IMR-90 (cell line): Measurements from ENCODE around the gene TMEM131. TPM values are rescaled to one million over a fixed set of nuclear protein-coding genes. Genes with fewer than 3 reads are reported as not detected.
A peak's percentile ranks its signal among the peaks of the same experiment; 100 is the strongest.

ENCODE experiments used
- ATAC-seq: fragments of 200-7000 bp; cut with Tn5 transposase; 2 replicates; pipeline ENCODE4 v1.9.1; 2020; ENCODE audit warnings: low read depth, mild to moderate bottlenecking, moderate library complexity
- BruUV-seq: library from RNA; stranded (reverse); fragments of 400-500 nt; replicated peaks from 2 replicates; lab custom pipeline; 2021; lab: Mats Ljungman, UMichigan
- CTCF ChIA-PET: fragments of 300-600 bp; formaldehyde crosslinking; extraction: SDS; loops from one replicate; lab custom pipeline; 2021; ENCODE audit warnings: antibody characterized with exemption; lab: Yijun Ruan, JAX
- POLR2A ChIA-PET: fragments of 300-600 bp; sonication (Branson Sonifier 250); formaldehyde crosslinking; loops from one replicate; lab custom pipeline; 2022; ENCODE audit warnings: antibody characterized with exemption; ENCODE audit not compliant: unreplicated experiment; lab: Charles Lee
- DNase-seq: peaks from one replicate; pipeline ENCODE4 v3.0.0; 2013
- H2AFZ ChIP-seq: replicated peaks from 2 replicates; pipeline ENCODE3; 2013; ENCODE audit warnings: low read length, mild to moderate bottlenecking; ENCODE audit not compliant: poor library complexity
- H2AK5ac ChIP-seq: 2 replicates; pipeline ENCODE4 v1.6.1; 2013; ENCODE audit warnings: low read depth, low read length, inconsistent platforms
- H2AK9ac ChIP-seq: replicated peaks from 2 replicates; pipeline ENCODE3; 2013; ENCODE audit warnings: mild to moderate bottlenecking, low read depth, low read length, moderate library complexity; ENCODE audit not compliant: poor library complexity
- H2BK120ac ChIP-seq: 2 replicates; pipeline ENCODE4 v1.6.1; 2013; ENCODE audit warnings: low read depth, low read length, inconsistent platforms
- H2BK15ac ChIP-seq: 3 replicates; pipeline ENCODE4 v1.6.1; 2013; ENCODE audit warnings: low read depth, low read length, inconsistent platforms
- H2BK20ac ChIP-seq: 2 replicates; pipeline ENCODE4 v1.6.1; 2013; ENCODE audit warnings: low read depth, mild to moderate bottlenecking, inconsistent platforms, low read length, moderate library complexity
- H2BK5ac ChIP-seq: 2 replicates; pipeline ENCODE4 v1.6.1; 2013; ENCODE audit warnings: mild to moderate bottlenecking, low read depth, low read length, inconsistent platforms; ENCODE audit not compliant: poor library complexity, severe bottlenecking
- H3K14ac ChIP-seq: replicated peaks from 2 replicates; pipeline ENCODE4 v1.6.1; 2013; ENCODE audit warnings: low read depth, low read length, inconsistent platforms
- H3K18ac ChIP-seq: 2 replicates; pipeline ENCODE4 v1.6.1; 2013; ENCODE audit warnings: low read depth, low read length, control low read depth
- H3K23ac ChIP-seq: 2 replicates; pipeline ENCODE4 v1.6.1; 2013; ENCODE audit warnings: low read depth, low read length, inconsistent platforms
- H3K27ac ChIP-seq: 2 replicates; pipeline ENCODE4 v1.5.1; 2013; ENCODE audit warnings: mild to moderate bottlenecking, control low read depth, low read length; ENCODE audit not compliant: insufficient read depth
- H3K27me3 ChIP-seq: 2 replicates; pipeline ENCODE4 v1.6.1; 2013; ENCODE audit warnings: low read length; ENCODE audit not compliant: control insufficient read depth, insufficient read depth
- H3K36me3 ChIP-seq: 2 replicates; pipeline ENCODE4 v1.6.1; 2013; ENCODE audit warnings: low read length, mixed read lengths; ENCODE audit not compliant: control insufficient read depth, insufficient read depth
- H3K4ac ChIP-seq: 2 replicates; pipeline ENCODE4 v1.6.1; 2013; ENCODE audit warnings: low read depth, low read length, inconsistent platforms
- H3K4me1 ChIP-seq: 2 replicates; pipeline ENCODE4 v1.6.1; 2013; ENCODE audit warnings: low read length, mixed read lengths; ENCODE audit not compliant: control insufficient read depth, insufficient read depth
- H3K4me2 ChIP-seq: 2 replicates; pipeline ENCODE4 v1.6.1; 2013; ENCODE audit warnings: low read depth, mild to moderate bottlenecking, control low read depth, low read length, moderate library complexity
- H3K4me3 ChIP-seq: 2 replicates; pipeline ENCODE4 v1.5.1; 2013; ENCODE audit warnings: low read depth, mild to moderate bottlenecking, control low read depth, low read length, moderate library complexity; ENCODE audit not compliant: insufficient read depth
- H3K56ac ChIP-seq: 2 replicates; pipeline ENCODE4 v1.6.1; 2013; ENCODE audit warnings: low read length, inconsistent platforms; ENCODE audit not compliant: insufficient read depth; ENCODE audit errors: extremely low read depth
- H3K79me1 ChIP-seq, 2 experiments: 2 replicates each; pipeline ENCODE4 v1.6.1; 2013; ENCODE audit warnings: low read length in 2 of 2, inconsistent platforms in 1 of 2, low read depth in 1 of 2
- H3K9ac ChIP-seq: 2 replicates; pipeline ENCODE4 v1.6.1; 2013; ENCODE audit warnings: low read depth, low read length, control low read depth
- H3K9me1 ChIP-seq: 2 replicates; pipeline ENCODE4 v1.6.1; 2013; ENCODE audit warnings: low read length, inconsistent platforms; ENCODE audit not compliant: insufficient read depth
- H3K9me3 ChIP-seq: 2 replicates; pipeline ENCODE4 v1.6.1; 2013; ENCODE audit warnings: low read length; ENCODE audit not compliant: control insufficient read depth, insufficient read depth
- H4K20me1 ChIP-seq: 2 replicates; pipeline ENCODE4 v1.6.1; 2013; ENCODE audit warnings: low read length, inconsistent platforms; ENCODE audit not compliant: insufficient read depth
- H4K5ac ChIP-seq: 2 replicates; pipeline ENCODE4 v1.6.1; 2013; ENCODE audit warnings: mild to moderate bottlenecking, low read depth, low read length, control low read depth
- H4K8ac ChIP-seq, 2 experiments: 2 replicates each; pipeline ENCODE4 v1.6.1; 2013; ENCODE audit warnings: low read depth in 2 of 2, low read length in 2 of 2, control low read depth in 1 of 2, inconsistent platforms in 1 of 2
- H4K91ac ChIP-seq: 2 replicates; pipeline ENCODE4 v1.6.1; 2013; ENCODE audit warnings: low read depth, low read length, inconsistent platforms; ENCODE audit not compliant: insufficient read depth
- CEBPB ChIP-seq: IDR thresholded peaks from 2 replicates; pipeline ENCODE4 v1.6.1; 2012; ENCODE audit warnings: low read depth, low read length, improper control_type of control experiment
- CHD1 ChIP-seq: IDR thresholded peaks from 2 replicates; pipeline ENCODE4 v1.6.1; 2012; ENCODE audit warnings: low read depth, low read length, improper control_type of control experiment
- CTCF ChIP-seq: conservative IDR thresholded peaks from 2 replicates; pipeline ENCODE4 v1.5.1; 2012; ENCODE audit warnings: mild to moderate bottlenecking, low read depth, low read length, improper control_type of control experiment
- ELK1 ChIP-seq: fragments of 150-350 bp; IDR thresholded peaks from 2 replicates; pipeline ENCODE4 v1.6.1; 2016; ENCODE audit warnings: low read depth, mild to moderate bottlenecking, low read length, moderate library complexity, borderline replicate concordance
- FOS ChIP-seq: fragments of 150-350 bp; IDR thresholded peaks from 2 replicates; pipeline ENCODE4 v1.6.1; 2016; ENCODE audit warnings: low read depth, low read length
- MXI1 ChIP-seq: IDR thresholded peaks from 2 replicates; pipeline ENCODE4 v1.6.1; 2012; ENCODE audit warnings: low read depth, mild to moderate bottlenecking, low read length, moderate library complexity, borderline replicate concordance
- NFE2L2 ChIP-seq: fragments of 150-350 bp; IDR thresholded peaks from 2 replicates; pipeline ENCODE4 v1.6.1; 2016; ENCODE audit warnings: low read depth, mild to moderate bottlenecking, low read length
- POLR2A ChIP-seq: IDR thresholded peaks from 2 replicates; pipeline ENCODE4 v1.6.1; 2012; ENCODE audit warnings: mild to moderate bottlenecking, low read depth, low read length
- RAD21 ChIP-seq: IDR thresholded peaks from 2 replicates; pipeline ENCODE4 v1.6.1; 2012; ENCODE audit warnings: low read length, improper control_type of control experiment
- RCOR1 ChIP-seq: IDR thresholded peaks from 2 replicates; pipeline ENCODE4 v1.6.1; 2012; ENCODE audit warnings: mild to moderate bottlenecking, low read length, improper control_type of control experiment; ENCODE audit not compliant: insufficient replicate concordance
- SMC3 ChIP-seq: fragments of 150-350 bp; IDR thresholded peaks from 2 replicates; pipeline ENCODE4 v1.6.1; 2016; ENCODE audit warnings: low read depth, mild to moderate bottlenecking, antibody characterized with exemption, low read length, moderate library complexity
- USF2 ChIP-seq: fragments of 150-350 bp; IDR thresholded peaks from 2 replicates; pipeline ENCODE4 v1.6.1; 2017; ENCODE audit warnings: mild to moderate bottlenecking, antibody characterized with exemption, low read length, low read depth
- WGBS, 2 experiments: methylation state at CpG; one replicate each; pipeline versions ENCODE4 v1.1.5 to v1.1.7; 2013; ENCODE audit warnings: missing lambda C conversion rate in 2 of 2; ENCODE audit not compliant: insufficient read length in 1 of 2; ENCODE audit errors: extremely low coverage in 2 of 2; 5-methylcytosine and 5-hydroxymethylcytosine counted together
- dilution Hi-C: fragments of 300-500 bp; cut with HindIII; formaldehyde crosslinking; loops from one replicate; pipeline ENCODE4 v1.14.3; 2018; ENCODE audit warnings: low sequenced_read_pairs; ENCODE audit not compliant: unreplicated experiment
- in situ Hi-C: fragments of 300-500 bp; cut with MboI; formaldehyde crosslinking; loops from 3 replicates; pipeline ENCODE4 v1.14.3; 2019; ENCODE audit warnings: low sequenced_read_pairs, inconsistent platforms, mixed read lengths
- intact Hi-C: fragments of 100-400 bp; cut with micrococcal nuclease; formaldehyde crosslinking; loops from 2 replicates; pipeline ENCODE4 v1.10.0; 2022
- polyA plus RNA-seq, 3 experiments: library from polyadenylated mRNA; depleted of rRNA; stranded (reverse); fragments of >200 nt; gene quantifications; 2 replicates each; pipeline ENCODE4 v1.2.3, GENCODE V29; 2012; ENCODE audit warnings: low replicate concordance in 1 of 3
- total RNA-seq: library from RNA; depleted of rRNA; stranded (reverse); fragments of >200 nt; gene quantifications from 2 replicates; pipeline ENCODE4 v1.2.3, GENCODE V29; 2012

Gene TMEM131
- total and polyA plus RNA-seq, 2 of the 4 experiments (the other 2 are of a cell fraction), result 13.3 to 14.0 TPM

GRCh38 chr2:97945791-97946190 lies 50.0 kb downstream of the TMEM131 start:
- Histone ChIP-seq H4K5ac (no peak overlapping the region), H3K4ac (no peak overlapping the region), H3K9me3 (no peaks in the 10 kb centered on the region), H4K20me1 (peaks cover 6% of the 10 kb centered on the region), H3K9me1 (peaks cover 3% of the 10 kb centered on the region; the same call in 1 of the 2 replicates), H3K14ac (no peak overlapping the region; the same call in 1 of the 2 replicates), H2BK20ac (no peak overlapping the region), H3K56ac (no peak overlapping the region), H3K23ac (no peak overlapping the region), H2BK120ac (no peak overlapping the region), H3K4me3 (no peak overlapping the region), H3K27me3 (no peaks in the 10 kb centered on the region), H3K27ac (no peak overlapping the region), H3K4me1 (peaks cover 5% of the 10 kb centered on the region), H3K36me3 (no peaks in the 10 kb centered on the region), H2BK15ac (no peak overlapping the region), H3K79me1 (peaks cover 13 to 32% of the 10 kb centered on the region in 2 experiments; a peak in 3 of 4 replicates), H3K4me2 (peak overlapping the region; percentile 78; the same call in 1 of the 2 replicates), H2AK9ac (no peak overlapping the region), H3K9ac (no peak overlapping the region), H2AK5ac (no peak overlapping the region), H4K91ac (no peak overlapping the region), H2BK5ac (no peak overlapping the region), H2AFZ (no peak overlapping the region), H4K8ac (no peak overlapping the region), H3K18ac (peak overlapping the region; percentile 45; the same call in 1 of the 2 replicates)
- CTCF ChIA-PET, result no interaction called here
- no TSS peak for BruUV-seq
- no CpG with 5 or more reads among the region's 1 CpG for WGBS, 2 experiments
- intact Hi-C loops, result no loop called here
- no peak for ATAC-seq
- in situ Hi-C loops, result no loop called here
- DNase-seq, result no peak
- TF ChIP-seq FOS, result no peak
- no peak for TF ChIP-seq POLR2A
- no peak for TF ChIP-seq RCOR1
- no peak for TF ChIP-seq CTCF
- no peak for TF ChIP-seq NFE2L2
- TF ChIP-seq MXI1, result no peak
- no peak for TF ChIP-seq ELK1
- no peak for TF ChIP-seq RAD21
- TF ChIP-seq USF2, result no peak
- TF ChIP-seq CEBPB, result no peak
- TF ChIP-seq SMC3, result no peak
- TF ChIP-seq CHD1, result no peak
- POLR2A ChIA-PET, result no interaction called here
- dilution Hi-C loops, result no loop called here
